HUES6 (cell line): ENCODE data around the gene GLI3.

Source experiments
- H3K27ac ChIP-seq: 2 replicates; pipeline ENCODE4 v1.7.0; 2013; ENCODE audit warnings: low read depth, mild to moderate bottlenecking, low read length, inconsistent platforms
- H3K27me3 ChIP-seq: 2 replicates; pipeline ENCODE4 v1.6.1; 2013; ENCODE audit warnings: low read length; ENCODE audit not compliant: control insufficient read depth, insufficient read depth
- H3K36me3 ChIP-seq: 2 replicates; pipeline ENCODE4 v1.6.1; 2013; ENCODE audit warnings: low read length; ENCODE audit not compliant: control insufficient read depth, insufficient read depth
- H3K4me1 ChIP-seq: 2 replicates; pipeline ENCODE4 v1.6.1; 2013; ENCODE audit warnings: low read length; ENCODE audit not compliant: control insufficient read depth, insufficient read depth
- H3K4me3 ChIP-seq: 2 replicates; pipeline ENCODE4 v1.5.1; 2013; ENCODE audit warnings: low read depth, low read length
- H3K9ac ChIP-seq: one replicate; pipeline ENCODE4 v1.6.1; 2013; ENCODE audit warnings: mild to moderate bottlenecking, low read length
- H3K9me3 ChIP-seq: 2 replicates; pipeline ENCODE4 v1.6.1; 2013; ENCODE audit warnings: low read depth, low read length; ENCODE audit not compliant: control insufficient read depth, insufficient read depth

The GLI3 gene

GRCh38 chr7:42235741-42236161 is 1.3 kb downstream of the GLI3 start:
- Histone ChIP-seq H3K36me3 (no peaks in the 10 kb centered on the region), H3K27ac (no peak overlapping the region), H3K9me3 (no peaks in the 10 kb centered on the region), H3K9ac (peak overlapping the region; percentile 85), H3K4me1 (peaks cover 59% of the 10 kb centered on the region), H3K27me3 (peaks cover 30% of the 10 kb centered on the region), H3K4me3 (peak overlapping the region; percentile 94)

DNA sequence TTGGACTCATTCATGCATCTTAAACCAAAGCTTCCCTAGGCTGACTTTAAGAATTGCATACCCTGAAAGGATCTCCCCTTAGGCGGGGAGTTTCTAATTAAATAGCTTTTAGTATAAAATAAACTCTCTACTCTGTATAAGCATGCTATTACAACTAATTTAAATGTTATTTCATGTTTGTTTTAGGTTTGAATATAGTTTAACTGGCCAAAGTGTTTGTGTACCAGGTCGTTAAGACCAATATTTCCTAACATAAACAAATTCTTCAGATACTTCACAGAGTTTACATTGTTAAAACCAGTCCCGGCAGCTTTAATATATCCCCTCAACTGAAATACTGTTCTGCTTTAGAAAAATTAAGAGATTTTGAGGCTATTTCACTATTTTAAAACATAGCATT is 2.3 kb downstream of the GLI3 start:
- peak overlapping the region; percentile 94 for H3K4me3 ChIP-seq
- H3K4me1 ChIP-seq = peaks cover 67% of the 10 kb centered on the region
- H3K9ac ChIP-seq = no peak overlapping the region

GRCh38 chr7:42233695-42234331 is 3.2 kb downstream of the GLI3 start:
- Histone ChIP-seq H3K27me3 (peaks cover 12% of the 10 kb centered on the region), H3K4me1 (peaks cover 67% of the 10 kb centered on the region), H3K27ac (no peak overlapping the region), H3K36me3 (no peaks in the 10 kb centered on the region), H3K4me3 (peak overlapping the region; percentile 94; the same call in 1 of the 2 replicates), H3K9ac (no peak overlapping the region), H3K9me3 (no peaks in the 10 kb centered on the region)

More for the DNA sequence above, 2.3 kb downstream of the GLI3 start:
- H3K27me3 ChIP-seq = peaks cover 20% of the 10 kb centered on the region
- no peak overlapping the region for H3K27ac ChIP-seq
- H3K36me3 ChIP-seq = no peaks in the 10 kb centered on the region
- no peaks in the 10 kb centered on the region for H3K9me3 ChIP-seq

GRCh38 chr7:42233171-42233570 is 3.8 kb downstream of the GLI3 start:
- H3K27me3 ChIP-seq = peaks cover 9% of the 10 kb centered on the region
- H3K36me3 ChIP-seq = no peaks in the 10 kb centered on the region
- no peak overlapping the region for H3K4me3 ChIP-seq
- H3K9me3 ChIP-seq = no peaks in the 10 kb centered on the region
- H3K27ac ChIP-seq = peak overlapping the region; percentile 28; the same call in 1 of the 2 replicates
- peaks cover 70% of the 10 kb centered on the region for H3K4me1 ChIP-seq
- H3K9ac ChIP-seq = no peak overlapping the region

DNA sequence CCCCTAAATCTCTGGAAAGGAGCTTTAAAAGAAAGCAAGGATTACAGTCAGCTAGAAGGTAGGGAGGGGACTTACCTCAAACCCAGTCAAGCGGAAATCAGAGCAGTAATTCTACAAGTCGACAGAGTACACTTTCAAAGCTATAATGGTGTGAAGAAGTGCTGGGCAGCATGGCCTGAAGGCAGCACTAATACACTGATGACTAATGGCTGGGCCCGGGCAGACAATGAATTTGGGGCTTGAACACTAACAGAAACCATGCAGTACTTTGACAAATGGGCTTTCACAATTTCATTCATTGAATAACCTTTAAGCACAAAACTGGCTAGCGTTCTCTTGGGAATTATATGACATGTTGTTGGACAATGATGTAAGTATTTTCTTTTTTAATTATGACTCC is 4.7 kb downstream of the GLI3 start:
- H3K27ac ChIP-seq = no peak overlapping the region

DNA sequence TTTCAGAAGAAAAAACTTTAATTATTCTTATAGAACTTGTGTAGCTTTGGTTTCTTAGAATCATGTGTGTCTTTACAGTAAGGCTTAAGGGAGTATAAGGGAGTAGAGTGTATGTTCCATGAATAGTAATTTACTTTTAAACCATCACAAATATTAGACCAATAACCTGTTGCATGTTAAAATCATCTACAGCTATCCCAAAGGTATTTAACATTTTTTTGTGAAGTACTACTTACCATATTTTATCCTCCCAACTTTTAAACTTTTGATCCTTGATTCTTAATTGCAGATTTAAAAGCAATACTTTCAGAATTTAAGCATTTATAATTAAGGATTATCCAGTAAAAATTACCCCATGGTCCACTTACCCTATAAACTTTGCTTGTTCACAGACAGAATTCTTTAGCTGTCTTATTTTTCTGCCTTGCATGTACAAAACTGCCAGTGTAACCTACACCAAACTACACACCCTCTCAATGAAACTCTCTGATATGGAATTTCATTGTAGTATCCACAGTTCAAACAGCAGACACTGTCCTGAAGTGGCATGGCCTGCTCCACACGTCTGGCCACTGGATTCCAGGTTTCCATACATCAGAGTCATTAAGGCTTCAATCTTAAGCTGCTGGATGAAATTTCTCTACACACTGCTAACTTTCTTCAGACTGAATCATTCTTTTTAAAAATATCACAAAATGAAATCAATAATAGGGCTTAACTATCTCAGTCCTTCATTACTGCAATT is 5.8 kb downstream of the GLI3 start:
- H3K4me1 ChIP-seq = peaks cover 86% of the 10 kb centered on the region
- H3K9ac ChIP-seq = no peak overlapping the region
- no peak overlapping the region for H3K4me3 ChIP-seq
- no peaks in the 10 kb centered on the region for H3K36me3 ChIP-seq
- peaks cover 9% of the 10 kb centered on the region for H3K27me3 ChIP-seq
- no peak overlapping the region for H3K27ac ChIP-seq
- H3K9me3 ChIP-seq = no peaks in the 10 kb centered on the region

More for the DNA sequence above, 4.7 kb downstream of the GLI3 start:
- no peaks in the 10 kb centered on the region for H3K9me3 ChIP-seq
- peaks cover 75% of the 10 kb centered on the region for H3K4me1 ChIP-seq
- H3K36me3 ChIP-seq = no peaks in the 10 kb centered on the region
- no peak overlapping the region for H3K9ac ChIP-seq
- H3K4me3 ChIP-seq = 0 out of 2 replicates have a peak overlapping the region, but pooled peaks have one; percentile 13
- peaks cover 9% of the 10 kb centered on the region for H3K27me3 ChIP-seq

GRCh38 chr7:42227936-42228591 is 8.9 kb downstream of the GLI3 start:
- Histone ChIP-seq H3K36me3 (no peaks in the 10 kb centered on the region), H3K27me3 (no peaks in the 10 kb centered on the region), H3K27ac (peak overlapping the region; percentile 65), H3K9ac (peak overlapping the region; percentile 61), H3K9me3 (no peaks in the 10 kb centered on the region), H3K4me3 (peak overlapping the region; percentile 60), H3K4me1 (peaks cover 87% of the 10 kb centered on the region)

- Histone ChIP-seq H3K9ac (peak overlapping the region; percentile 61), H3K27me3 (no peaks in the 10 kb centered on the region), H3K36me3 (no peaks in the 10 kb centered on the region), H3K9me3 (no peaks in the 10 kb centered on the region), H3K27ac (peak overlapping the region; percentile 65), H3K4me3 (peak overlapping the region; percentile 60), H3K4me1 (peaks cover 87% of the 10 kb centered on the region)
Measured at GRCh38 chr7:42227541-42227935, 9.5 kb downstream of the GLI3 start.

DNA sequence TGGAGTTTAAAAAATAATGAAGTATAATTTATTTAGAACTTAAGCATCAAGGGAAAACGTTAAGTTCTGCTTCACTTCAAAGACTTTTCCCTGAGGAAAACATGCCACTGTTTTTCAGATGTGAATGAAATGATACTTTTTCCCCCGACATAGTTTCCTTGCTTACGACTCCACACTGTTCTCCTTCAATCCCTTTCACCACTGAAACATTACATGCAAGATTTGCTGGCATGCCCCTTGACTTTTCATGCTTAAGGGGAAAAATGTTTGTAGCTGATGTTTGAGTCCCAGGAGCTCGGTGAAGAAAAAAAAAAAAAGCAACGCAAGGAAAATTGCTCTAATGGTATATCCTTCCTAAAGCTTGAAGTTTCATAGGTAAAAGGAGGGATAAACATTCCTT is 10.0 kb downstream of the GLI3 start:
- Histone ChIP-seq H3K27me3 (no peaks in the 10 kb centered on the region), H3K27ac (0 out of 2 replicates have a peak overlapping the region, but pooled peaks have one; percentile 65), H3K9me3 (no peaks in the 10 kb centered on the region), H3K4me1 (peaks cover 87% of the 10 kb centered on the region), H3K4me3 (peak overlapping the region; percentile 60), H3K9ac (peak overlapping the region; percentile 61), H3K36me3 (no peaks in the 10 kb centered on the region)

DNA sequence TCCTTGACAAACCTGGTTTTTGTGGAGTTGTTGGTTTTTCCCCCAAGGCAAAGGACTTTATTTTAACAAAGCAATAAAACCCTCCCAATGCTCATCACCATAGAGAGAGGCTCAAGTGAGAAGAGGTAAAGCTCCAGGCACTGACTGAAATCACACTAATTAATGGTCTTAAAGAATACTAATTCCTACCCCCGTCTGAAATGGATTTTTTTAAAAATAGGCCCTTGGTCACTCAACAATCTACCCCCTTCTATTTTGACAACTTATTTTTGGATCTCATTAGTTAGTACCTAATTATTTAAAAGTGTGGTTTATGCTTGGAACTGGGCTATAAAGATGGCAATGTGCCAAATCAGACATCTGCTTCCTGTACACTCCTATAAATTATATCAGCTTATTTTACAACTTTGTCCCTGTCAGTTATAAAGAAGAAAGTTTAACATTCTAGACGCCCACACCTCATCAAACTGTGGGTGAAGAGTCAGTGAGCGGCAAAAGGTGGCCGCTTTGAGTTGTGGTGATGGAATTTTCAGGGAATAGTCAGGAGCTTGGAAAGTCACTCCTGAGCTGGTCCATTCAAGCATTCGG is 10.6 kb downstream of the GLI3 start:
- Histone ChIP-seq H3K27ac (no peak overlapping the region), H3K4me1 (peaks cover 88% of the 10 kb centered on the region), H3K4me3 (no peak overlapping the region), H3K27me3 (no peaks in the 10 kb centered on the region), H3K9ac (no peak overlapping the region), H3K36me3 (no peaks in the 10 kb centered on the region), H3K9me3 (no peaks in the 10 kb centered on the region)
